A673 (cell line): Measurements from ENCODE around the gene LCT.

ENCODE experiments used
- EZH2 ChIP-seq: fragments of 200-600 bp; sonication (generic); IDR thresholded peaks from 2 replicates; pipeline ENCODE4 v1.6.1; 2017; ENCODE audit warnings: borderline replicate concordance, low read depth, mild to moderate bottlenecking, mixed read lengths, antibody characterized with exemption, low read length; ENCODE audit not compliant: poor library complexity, severe bottlenecking
- TF ChIP-seq, protein P1 (sequence below): fragments of 300-800, 200-600 bp; sonication (generic); conservative IDR thresholded peaks from 2 replicates; pipeline ENCODE4 v1.5.1; 2017; ENCODE audit warnings: low read depth, mild to moderate bottlenecking, antibody characterized with exemption, low read length, moderate library complexity, mixed read lengths

DNA sequence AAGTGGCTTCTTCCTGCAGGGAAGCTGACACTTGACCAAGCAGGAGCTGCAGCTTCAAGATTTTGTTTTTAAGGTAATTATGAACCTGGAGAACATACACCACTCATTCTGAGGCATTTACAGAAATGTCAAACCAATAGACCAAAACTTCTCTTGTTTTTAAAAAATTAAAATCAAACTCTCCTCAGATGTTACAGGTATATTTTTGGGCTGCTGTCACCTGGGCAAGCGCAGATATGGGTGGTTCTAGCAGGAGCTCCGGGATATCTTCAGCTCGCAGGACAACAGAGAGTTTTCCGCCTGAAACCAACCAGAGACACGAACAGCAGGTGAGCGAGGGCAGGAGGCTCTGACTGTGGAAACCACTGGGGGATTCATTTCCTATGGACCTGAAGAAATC lies 4.1 kb downstream of the LCT start:
- TF ChIP-seq, protein P1, sequence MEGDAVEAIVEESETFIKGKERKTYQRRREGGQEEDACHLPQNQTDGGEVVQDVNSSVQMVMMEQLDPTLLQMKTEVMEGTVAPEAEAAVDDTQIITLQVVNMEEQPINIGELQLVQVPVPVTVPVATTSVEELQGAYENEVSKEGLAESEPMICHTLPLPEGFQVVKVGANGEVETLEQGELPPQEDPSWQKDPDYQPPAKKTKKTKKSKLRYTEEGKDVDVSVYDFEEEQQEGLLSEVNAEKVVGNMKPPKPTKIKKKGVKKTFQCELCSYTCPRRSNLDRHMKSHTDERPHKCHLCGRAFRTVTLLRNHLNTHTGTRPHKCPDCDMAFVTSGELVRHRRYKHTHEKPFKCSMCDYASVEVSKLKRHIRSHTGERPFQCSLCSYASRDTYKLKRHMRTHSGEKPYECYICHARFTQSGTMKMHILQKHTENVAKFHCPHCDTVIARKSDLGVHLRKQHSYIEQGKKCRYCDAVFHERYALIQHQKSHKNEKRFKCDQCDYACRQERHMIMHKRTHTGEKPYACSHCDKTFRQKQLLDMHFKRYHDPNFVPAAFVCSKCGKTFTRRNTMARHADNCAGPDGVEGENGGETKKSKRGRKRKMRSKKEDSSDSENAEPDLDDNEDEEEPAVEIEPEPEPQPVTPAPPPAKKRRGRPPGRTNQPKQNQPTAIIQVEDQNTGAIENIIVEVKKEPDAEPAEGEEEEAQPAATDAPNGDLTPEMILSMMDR = no peak
- no peak for TF ChIP-seq EZH2
